ENCODE data around the gene STH. TPM values are rescaled to one million over a fixed set of nuclear protein-coding genes. Genes with fewer than 3 reads are reported as not detected.

STH gene
- total and polyA plus RNA-seq, 2 of the 4 experiments (the other 2 are of a cell fraction): not detected

GRCh38 chr17:45960311-45960710, 38.7 kb upstream of the STH start:
- dilution Hi-C loops (cut with HindIII; ENCODE audit: low sequenced_read_pairs, unreplicated experiment): no loop called here
- CTCF ChIA-PET: no interaction called here
- no CpG with 5 or more reads among the region's 4 CpGs for WGBS, 2 experiments (ENCODE audit: extremely low coverage in 2 of 2, insufficient read length in 1 of 2)

More at GRCh38 chr17:45960311-45960710, 38.7 kb upstream of the STH start:
- Histone ChIP-seq H3K18ac (ENCODE audit: low read depth, low read length) (no peak overlapping the region), H2AK9ac (replicated peaks; ENCODE audit: low read depth, low read length, poor library complexity) (no peak overlapping the region), H3K36me3 (ENCODE audit: control insufficient read depth, insufficient read depth, low read length) (no peaks in the 10 kb centered on the region), H3K4ac (ENCODE audit: low read depth, low read length) (no peak overlapping the region), H3K14ac (replicated peaks; ENCODE audit: low read depth, low read length) (no peak overlapping the region), H3K27ac (ENCODE audit: insufficient read depth, low read length) (no peak overlapping the region), H3K4me1 (ENCODE audit: control insufficient read depth, insufficient read depth, low read length) (no peaks in the 10 kb centered on the region), H2BK120ac (ENCODE audit: low read depth, low read length) (no peak overlapping the region), H2BK15ac (ENCODE audit: low read depth, low read length) (no peak overlapping the region), H3K56ac (ENCODE audit: extremely low read depth, insufficient read depth, low read length) (no peak overlapping the region), H3K79me1 (ENCODE audit: low read depth in 1 of 2, low read length in 2 of 2) (no peaks in the 10 kb centered on the region), H4K8ac (ENCODE audit: low read depth in 2 of 2, low read length in 2 of 2) (no peak overlapping the region), H3K9me3 (ENCODE audit: control insufficient read depth, insufficient read depth, low read length) (no peaks in the 10 kb centered on the region), H3K9ac (ENCODE audit: low read depth, low read length) (no peak overlapping the region), H4K5ac (ENCODE audit: low read depth, low read length) (no peak overlapping the region), H2AK5ac (ENCODE audit: low read depth, low read length) (no peak overlapping the region), H3K9me1 (ENCODE audit: insufficient read depth, low read length) (no peaks in the 10 kb centered on the region), H3K4me2 (ENCODE audit: low read depth, low read length) (no peak overlapping the region), H4K91ac (ENCODE audit: insufficient read depth, low read depth, low read length) (no peak overlapping the region), H3K23ac (ENCODE audit: low read depth, low read length) (no peak overlapping the region), H2BK20ac (ENCODE audit: low read depth, low read length) (no peak overlapping the region), H2AFZ (replicated peaks; ENCODE audit: low read length, poor library complexity) (no peak overlapping the region), H3K4me3 (ENCODE audit: insufficient read depth, low read depth, low read length) (no peak overlapping the region), H3K27me3 (ENCODE audit: control insufficient read depth, insufficient read depth, low read length) (peaks cover 26% of the 10 kb centered on the region), H4K20me1 (ENCODE audit: insufficient read depth, low read length) (no peaks in the 10 kb centered on the region), H2BK5ac (ENCODE audit: low read depth, low read length, poor library complexity, severe bottlenecking) (no peak overlapping the region)
- ATAC-seq (ENCODE audit: low read depth) (no peak), DNase-seq (no peak)
- no TSS peak for BruUV-seq (replicated peaks)
- POLR2A ChIA-PET (ENCODE audit: unreplicated experiment): no interaction called here
- in situ Hi-C loops (cut with MboI; ENCODE audit: low sequenced_read_pairs): no loop called here
- intact Hi-C loops (cut with micrococcal nuclease): no loop called here
- TF ChIP-seq RFX5 (IDR thresholded peaks at IDR 0.05; ENCODE audit: low read depth, low read length): no peak
- TF ChIP-seq CEBPB (IDR thresholded peaks at IDR 0.05; ENCODE audit: low read depth, low read length): no peak
- no peak for TF ChIP-seq FOS (IDR thresholded peaks at IDR 0.05; ENCODE audit: low read depth, low read length)
- no peak for TF ChIP-seq MXI1 (IDR thresholded peaks at IDR 0.05; ENCODE audit: borderline replicate concordance, low read depth, low read length)
- TF ChIP-seq NFE2L2 (IDR thresholded peaks at IDR 0.05; ENCODE audit: low read depth, low read length): no peak
- TF ChIP-seq USF2 (IDR thresholded peaks at IDR 0.05; ENCODE audit: low read depth, low read length): no peak
- TF ChIP-seq POLR2A (IDR thresholded peaks at IDR 0.05; ENCODE audit: low read depth, low read length): no peak
- TF ChIP-seq BHLHE40 (IDR thresholded peaks at IDR 0.05; ENCODE audit: low read depth, low read length): no peak
- TF ChIP-seq SMC3 (IDR thresholded peaks at IDR 0.05; ENCODE audit: low read depth, low read length): no peak
- no peak for TF ChIP-seq MAZ (IDR thresholded peaks at IDR 0.05; ENCODE audit: borderline replicate concordance, low read depth, low read length)
- TF ChIP-seq MAFK (IDR thresholded peaks at IDR 0.05; ENCODE audit: low read depth, low read length): no peak
- no peak for TF ChIP-seq RAD21 (IDR thresholded peaks at IDR 0.05; ENCODE audit: low read length)
- no peak for TF ChIP-seq CTCF (conservative IDR thresholded peaks at IDR 0.05; ENCODE audit: low read depth, low read length)
- no peak for TF ChIP-seq ELK1 (IDR thresholded peaks at IDR 0.05; ENCODE audit: borderline replicate concordance, low read depth, low read length)
- TF ChIP-seq CHD1 (IDR thresholded peaks at IDR 0.05; ENCODE audit: low read depth, low read length): no peak
- no peak for TF ChIP-seq RCOR1 (IDR thresholded peaks at IDR 0.05; ENCODE audit: insufficient replicate concordance, low read length)

Data from IMR-90 (cell line).